GM12878 (cell line): ENCODE results near the gene NOP14. TPM values are rescaled to one million over a fixed set of nuclear protein-coding genes. Genes with fewer than 3 reads are reported as not detected.

Experiments
- ATAC-seq: fragments of 200-7000 bp; cut with Tn5 transposase; 3 replicates; pipeline ENCODE4 v1.9.1; 2020; ENCODE audit warnings: mild to moderate bottlenecking, moderate library complexity
- BruUV-seq: library from RNA; stranded (reverse); fragments of 400-500 nt; replicated peaks from 2 replicates; lab custom pipeline; 2021; lab: Mats Ljungman, UMichigan
- CTCF ChIA-PET: fragments of 300-600 bp; sonication (Branson Sonifier 250); formaldehyde crosslinking; extraction: SDS; loops from one replicate; lab custom pipeline; 2021; ENCODE audit warnings: inconsistent platforms; lab: Yijun Ruan, JAX
- POLR2A ChIA-PET: fragments of 350-600 bp; formaldehyde crosslinking; extraction: SDS; loops from one replicate; lab custom pipeline; 2021; ENCODE audit warnings: inconsistent platforms; lab: Charles Lee
- RAD21 ChIA-PET: fragments of 300-600 bp; sonication (Branson Sonifier 250); formaldehyde crosslinking; loops from one replicate; lab custom pipeline; 2023; ENCODE audit warnings: antibody characterized with exemption; ENCODE audit not compliant: unreplicated experiment; lab: Charles Lee
- SMC1A ChIA-PET: fragments of 300-600 bp; sonication (Branson Sonifier 250); formaldehyde crosslinking; loops from one replicate; lab custom pipeline; 2023; ENCODE audit not compliant: unreplicated experiment, uncharacterized antibody; lab: Charles Lee
- DNase-seq: peaks from one replicate; pipeline ENCODE4 v3.0.0-alpha.2; 2011; ENCODE audit warnings: low read depth, low spot score
- FAIRE-seq: peaks from 3 replicates; lab custom pipeline; 2011; peaks lifted over from hg19 to GRCh38; lab: Jason Lieb, UNC
- H2AFZ ChIP-seq: 2 replicates; pipeline ENCODE4 v1.6.0; 2011; ENCODE audit warnings: low read depth, low read length, control low read depth; ENCODE audit not compliant: control insufficient read depth
- H3K27ac ChIP-seq: 2 replicates; pipeline ENCODE4 v1.5.1; 2011; ENCODE audit warnings: control low read depth; ENCODE audit not compliant: control insufficient read depth, insufficient read depth
- H3K27me3 ChIP-seq, 2 experiments: replicated peaks in 1 of 2; 2 replicates each; pipeline versions ENCODE4 v1.6.0 to v1.6.1; 2011; ENCODE audit warnings: low read length in 1 of 2; ENCODE audit not compliant: control insufficient read depth in 2 of 2, insufficient read depth in 2 of 2
- H3K36me3 ChIP-seq, 2 experiments: 2 replicates each; pipeline ENCODE4 v1.5.1; 2011; ENCODE audit warnings: low read length in 1 of 2; ENCODE audit not compliant: control insufficient read depth in 2 of 2, insufficient read depth in 2 of 2
- H3K4me1 ChIP-seq: 2 replicates; pipeline ENCODE4 v1.6.1; 2011; ENCODE audit warnings: mild to moderate bottlenecking, low read length, moderate library complexity, mixed read lengths; ENCODE audit not compliant: control insufficient read depth, insufficient read depth
- H3K4me2 ChIP-seq: 2 replicates; pipeline ENCODE4 v1.6.0; 2011; ENCODE audit warnings: control low read depth; ENCODE audit not compliant: control insufficient read depth, insufficient read depth
- H3K4me3 ChIP-seq: fragments of 200-600 bp; sonication (generic); 2 replicates; pipeline ENCODE4 v1.5.1; 2016
- H3K79me2 ChIP-seq: 2 replicates; pipeline ENCODE4 v1.6.0; 2011; ENCODE audit warnings: low read length; ENCODE audit not compliant: control insufficient read depth, insufficient read depth
- H3K9ac ChIP-seq: 2 replicates; pipeline ENCODE4 v1.8.0; 2011; ENCODE audit warnings: low read length, control low read depth, mixed read lengths; ENCODE audit not compliant: control insufficient read depth, insufficient read depth
- H3K9me3 ChIP-seq: replicated peaks from 3 replicates; pipeline ENCODE4 v1.5.1; 2011; ENCODE audit warnings: mild to moderate bottlenecking, low read length; ENCODE audit not compliant: control insufficient read depth, insufficient read depth
- H4K20me1 ChIP-seq: 2 replicates; pipeline ENCODE4 v1.6.0; 2011; ENCODE audit not compliant: control insufficient read depth, insufficient read depth
- DPF2 ChIP-seq: fragments of 450-650 bp; IDR thresholded peaks from 2 replicates; pipeline ENCODE4 v1.6.1; 2017; ENCODE audit warnings: mild to moderate bottlenecking
- ESRRA ChIP-seq: IDR thresholded peaks from 2 replicates; pipeline ENCODE4 v1.6.1; 2012; ENCODE audit warnings: mild to moderate bottlenecking, low read length, improper control_type of control experiment
- ETV6 ChIP-seq, 2 experiments: fragments of 450-650 bp in 1 of 2; IDR thresholded peaks in 1 of 2; conservative IDR thresholded peaks in 1 of 2; 2 replicates each; pipeline ENCODE4 v1.6.1; 2014; ENCODE audit warnings: antibody characterized with exemption in 1 of 2, borderline replicate concordance in 1 of 2, low read depth in 1 of 2, mild to moderate bottlenecking in 1 of 2, moderate library complexity in 1 of 2
- MTA3 ChIP-seq: IDR thresholded peaks from 2 replicates; pipeline ENCODE4 v1.6.1; 2012; ENCODE audit warnings: low read length, inconsistent platforms, borderline replicate concordance
- NRF1 ChIP-seq: conservative IDR thresholded peaks from 2 replicates; pipeline ENCODE4 v1.6.1; 2011; ENCODE audit warnings: mild to moderate bottlenecking, low read depth, low read length, improper control_type of control experiment
- PAX8 ChIP-seq: fragments of 450-650 bp; IDR thresholded peaks from 2 replicates; pipeline ENCODE4 v1.6.1; 2017; ENCODE audit warnings: mild to moderate bottlenecking, moderate library complexity
- RCOR1 ChIP-seq: conservative IDR thresholded peaks from 2 replicates; pipeline ENCODE4 v1.6.1; 2012; ENCODE audit warnings: low read depth, low read length, improper control_type of control experiment
- RFX5 ChIP-seq: IDR thresholded peaks from 2 replicates; pipeline ENCODE4 v1.6.1; 2011; ENCODE audit warnings: low read depth, low read length, improper control_type of control experiment
- WRNIP1 ChIP-seq: IDR thresholded peaks from 2 replicates; pipeline ENCODE4 v1.6.1; 2011; ENCODE audit warnings: low read depth, low read length, improper control_type of control experiment, borderline replicate concordance
- ZNF24 ChIP-seq: fragments of 450-650 bp; IDR thresholded peaks from 2 replicates; pipeline ENCODE4 v1.6.1; 2017; ENCODE audit warnings: antibody characterized with exemption, mild to moderate bottlenecking
- ZNF384 ChIP-seq: IDR thresholded peaks from 2 replicates; pipeline ENCODE4 v1.6.1; 2012; ENCODE audit warnings: low read depth, mild to moderate bottlenecking, low read length, improper control_type of control experiment, borderline replicate concordance
- WGBS: methylation state at CpG from one replicate; pipeline ENCODE4 v1.1.6; 2016; ENCODE audit warnings: low lambda C conversion rate; ENCODE audit not compliant: insufficient replicate concordance, insufficient coverage; ENCODE audit errors: missing lambda C conversion rate; 5-methylcytosine and 5-hydroxymethylcytosine counted together
- in situ Hi-C: fragments of 300-500 bp; cut with MboI; formaldehyde crosslinking; loops from 9 replicates; pipeline ENCODE4 v1.14.3; 2018; ENCODE audit warnings: mixed read lengths
- intact Hi-C: fragments of 100-400 bp; cut with micrococcal nuclease; formaldehyde crosslinking; loops from one replicate; pipeline ENCODE4 v1.14.2; 2022; ENCODE audit not compliant: unreplicated experiment
- polyA plus RNA-seq, 11 experiments: library from polyadenylated mRNA; depleted of rRNA in 4 of 11; unstranded in 6 of 11; stranded (reverse) in 5 of 11; fragments of >200 nt; fragmentation: Nextera tagmentation in 4 of 11; fragmentation: Illumina TruSeq in 1 of 11; extraction: Ambion mirVana in 4 of 11; extraction: Trizol in 1 of 11; gene quantifications; 1 replicate in 1 of 11; 2 replicates in 10 of 11; pipeline versions ENCODE4 v1.2.1 to v1.2.3, GENCODE V29; 2011 to 2016; ENCODE audit warnings: inconsistent platforms in 2 of 11, missing spikeins in 2 of 11, low read depth in 1 of 11
- total RNA-seq, 4 experiments: library from RNA; depleted of rRNA in 3 of 4; stranded (reverse); fragments of >200 nt in 3 of 4; fragmentation: Illumina TruSeq in 1 of 4; extraction: Trizol in 1 of 4; gene quantifications; 2 replicates each; pipeline versions ENCODE4 v1.2.1 to v1.2.3, GENCODE V29; 2013 to 2021
- TF ChIP-seq, protein P1 (sequence below): IDR thresholded peaks from 2 replicates; pipeline ENCODE4 v1.6.1; 2011; ENCODE audit warnings: low read depth, mild to moderate bottlenecking, low read length, moderate library complexity, borderline replicate concordance; ENCODE audit errors: extremely low read depth
- TF ChIP-seq, protein P2 (sequence below): fragments of 450-650 bp; IDR thresholded peaks from 2 replicates; pipeline ENCODE4 v1.6.1; 2016; ENCODE audit warnings: mild to moderate bottlenecking, moderate library complexity, borderline replicate concordance
- TF ChIP-seq, protein P3 (sequence below): fragments of 450-650 bp; formaldehyde crosslinking; IDR thresholded peaks from 2 replicates; pipeline ENCODE4 v1.4.0; 2020; ENCODE audit warnings: mild to moderate bottlenecking, moderate library complexity

NOP14 gene
- total and polyA plus RNA-seq, 10 of the 15 experiments (the other 5 are each of a cell fraction or from before 2014, with no cell fraction given), result 13.8 to 80.6 (median 49.7) TPM

DNA sequence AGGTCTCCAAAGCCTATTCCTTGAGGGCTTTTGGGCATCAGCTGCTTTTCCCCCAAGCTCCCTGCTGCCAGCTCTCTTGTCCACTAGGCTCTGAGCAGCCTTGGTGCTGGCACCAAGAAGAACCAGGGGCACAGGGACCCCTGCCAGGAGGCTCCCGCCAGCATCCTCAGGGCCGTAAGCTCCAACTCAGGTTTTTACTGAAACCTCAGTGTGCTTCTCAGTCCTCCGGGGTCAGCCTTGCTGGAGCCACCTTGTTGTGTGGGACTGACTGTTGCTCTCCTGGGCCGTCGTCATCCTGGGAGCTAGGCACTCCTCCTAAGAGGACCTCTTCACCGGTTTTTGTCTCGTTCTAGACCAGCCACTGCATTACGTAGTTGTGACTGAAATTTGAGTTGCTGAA, 38.9 kb downstream of the NOP14 start:
- no peak overlapping the region for H3K27ac ChIP-seq
- RAD21 ChIA-PET, result no interaction called here
- peaks cover 2% of the 10 kb centered on the region for H3K79me2 ChIP-seq
- H3K4me3 ChIP-seq, result no peak overlapping the region
- DNase-seq, result no peak
- in situ Hi-C loops (no loop called here), intact Hi-C loops (no loop called here)
- SMC1A ChIA-PET, result no interaction called here
- ATAC-seq, result no peak
- no TSS peak for BruUV-seq
- TF ChIP-seq ZNF384 (no peak), ETV6 (conservative IDR thresholded peaks at IDR 0.05 in 1 of 2, IDR thresholded peaks at IDR 0.05 in 1 of 2; ENCODE audit: borderline replicate concordance in 1 of 2, low read depth in 1 of 2) (no peak), RFX5 (no peak), DPF2 (no peak), RCOR1 (no peak), WRNIP1 (no peak), ZNF24 (no peak), NRF1 (no peak), PAX8 (no peak), ESRRA (no peak), MTA3 (no peak)
- TF ChIP-seq, protein P1, sequence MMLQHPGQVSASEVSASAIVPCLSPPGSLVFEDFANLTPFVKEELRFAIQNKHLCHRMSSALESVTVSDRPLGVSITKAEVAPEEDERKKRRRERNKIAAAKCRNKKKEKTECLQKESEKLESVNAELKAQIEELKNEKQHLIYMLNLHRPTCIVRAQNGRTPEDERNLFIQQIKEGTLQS, result no peak
- TF ChIP-seq, protein P2, sequence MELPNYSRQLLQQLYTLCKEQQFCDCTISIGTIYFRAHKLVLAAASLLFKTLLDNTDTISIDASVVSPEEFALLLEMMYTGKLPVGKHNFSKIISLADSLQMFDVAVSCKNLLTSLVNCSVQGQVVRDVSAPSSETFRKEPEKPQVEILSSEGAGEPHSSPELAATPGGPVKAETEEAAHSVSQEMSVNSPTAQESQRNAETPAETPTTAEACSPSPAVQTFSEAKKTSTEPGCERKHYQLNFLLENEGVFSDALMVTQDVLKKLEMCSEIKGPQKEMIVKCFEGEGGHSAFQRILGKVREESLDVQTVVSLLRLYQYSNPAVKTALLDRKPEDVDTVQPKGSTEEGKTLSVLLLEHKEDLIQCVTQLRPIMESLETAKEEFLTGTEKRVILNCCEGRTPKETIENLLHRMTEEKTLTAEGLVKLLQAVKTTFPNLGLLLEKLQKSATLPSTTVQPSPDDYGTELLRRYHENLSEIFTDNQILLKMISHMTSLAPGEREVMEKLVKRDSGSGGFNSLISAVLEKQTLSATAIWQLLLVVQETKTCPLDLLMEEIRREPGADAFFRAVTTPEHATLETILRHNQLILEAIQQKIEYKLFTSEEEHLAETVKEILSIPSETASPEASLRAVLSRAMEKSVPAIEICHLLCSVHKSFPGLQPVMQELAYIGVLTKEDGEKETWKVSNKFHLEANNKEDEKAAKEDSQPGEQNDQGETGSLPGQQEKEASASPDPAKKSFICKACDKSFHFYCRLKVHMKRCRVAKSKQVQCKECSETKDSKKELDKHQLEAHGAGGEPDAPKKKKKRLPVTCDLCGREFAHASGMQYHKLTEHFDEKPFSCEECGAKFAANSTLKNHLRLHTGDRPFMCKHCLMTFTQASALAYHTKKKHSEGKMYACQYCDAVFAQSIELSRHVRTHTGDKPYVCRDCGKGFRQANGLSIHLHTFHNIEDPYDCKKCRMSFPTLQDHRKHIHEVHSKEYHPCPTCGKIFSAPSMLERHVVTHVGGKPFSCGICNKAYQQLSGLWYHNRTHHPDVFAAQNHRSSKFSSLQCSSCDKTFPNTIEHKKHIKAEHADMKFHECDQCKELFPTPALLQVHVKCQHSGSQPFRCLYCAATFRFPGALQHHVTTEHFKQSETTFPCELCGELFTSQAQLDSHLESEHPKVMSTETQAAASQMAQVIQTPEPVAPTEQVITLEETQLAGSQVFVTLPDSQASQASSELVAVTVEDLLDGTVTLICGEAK, result no peak
- TF ChIP-seq, protein P3, sequence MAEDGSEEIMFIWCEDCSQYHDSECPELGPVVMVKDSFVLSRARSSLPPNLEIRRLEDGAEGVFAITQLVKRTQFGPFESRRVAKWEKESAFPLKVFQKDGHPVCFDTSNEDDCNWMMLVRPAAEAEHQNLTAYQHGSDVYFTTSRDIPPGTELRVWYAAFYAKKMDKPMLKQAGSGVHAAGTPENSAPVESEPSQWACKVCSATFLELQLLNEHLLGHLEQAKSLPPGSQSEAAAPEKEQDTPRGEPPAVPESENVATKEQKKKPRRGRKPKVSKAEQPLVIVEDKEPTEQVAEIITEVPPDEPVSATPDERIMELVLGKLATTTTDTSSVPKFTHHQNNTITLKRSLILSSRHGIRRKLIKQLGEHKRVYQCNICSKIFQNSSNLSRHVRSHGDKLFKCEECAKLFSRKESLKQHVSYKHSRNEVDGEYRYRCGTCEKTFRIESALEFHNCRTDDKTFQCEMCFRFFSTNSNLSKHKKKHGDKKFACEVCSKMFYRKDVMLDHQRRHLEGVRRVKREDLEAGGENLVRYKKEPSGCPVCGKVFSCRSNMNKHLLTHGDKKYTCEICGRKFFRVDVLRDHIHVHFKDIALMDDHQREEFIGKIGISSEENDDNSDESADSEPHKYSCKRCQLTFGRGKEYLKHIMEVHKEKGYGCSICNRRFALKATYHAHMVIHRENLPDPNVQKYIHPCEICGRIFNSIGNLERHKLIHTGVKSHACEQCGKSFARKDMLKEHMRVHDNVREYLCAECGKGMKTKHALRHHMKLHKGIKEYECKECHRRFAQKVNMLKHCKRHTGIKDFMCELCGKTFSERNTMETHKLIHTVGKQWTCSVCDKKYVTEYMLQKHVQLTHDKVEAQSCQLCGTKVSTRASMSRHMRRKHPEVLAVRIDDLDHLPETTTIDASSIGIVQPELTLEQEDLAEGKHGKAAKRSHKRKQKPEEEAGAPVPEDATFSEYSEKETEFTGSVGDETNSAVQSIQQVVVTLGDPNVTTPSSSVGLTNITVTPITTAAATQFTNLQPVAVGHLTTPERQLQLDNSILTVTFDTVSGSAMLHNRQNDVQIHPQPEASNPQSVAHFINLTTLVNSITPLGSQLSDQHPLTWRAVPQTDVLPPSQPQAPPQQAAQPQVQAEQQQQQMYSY (CRISPR knock-in tag), result no peak
- POLR2A ChIA-PET, result no interaction called here
- WGBS, result 89% methylated on average over 8 of the region's 8 CpGs
- H3K36me3 ChIP-seq, result peaks cover 13 to 26% of the 10 kb centered on the region in 2 experiments
- no peaks in the 10 kb centered on the region for H3K27me3 ChIP-seq
- CTCF ChIA-PET, result interaction anchor here (0.7 kb wide), 1 partner anchor 30 kb away, joined by 4 read pairs; no protein-coding TSS in a partner anchor
- H2AFZ ChIP-seq, result no peak overlapping the region
- no peaks in the 10 kb centered on the region; the same call in 1 of the 2 replicates for H3K4me1 ChIP-seq
- H3K9me3 ChIP-seq, result no peaks in the 10 kb centered on the region
- no peak overlapping the region for H3K4me2 ChIP-seq
- H4K20me1 ChIP-seq, result no peaks in the 10 kb centered on the region
- FAIRE-seq, result no peak
- no peak overlapping the region for H3K9ac ChIP-seq
